Prostate gland (tissue), 2 donors: ENCODE measurements around the gene CTNNA3. TPM values are rescaled to one million over a fixed set of nuclear protein-coding genes. Genes with fewer than 3 reads are reported as not detected.

Source experiments
- DNase-seq: peaks from one replicate; pipeline ENCODE4 v3.0.0-alpha.2; 2019; ENCODE audit warnings: low spot score
- H3K27ac ChIP-seq, 2 donors: fragments of 200-600 bp; sonication (generic); 2 replicates each; pipeline ENCODE4 v1.5.1; 2017 to 2019
- H3K27me3 ChIP-seq: fragments of 200-600 bp; sonication (generic); replicated peaks from 2 replicates; pipeline ENCODE4 v1.5.1; 2019; ENCODE audit not compliant: insufficient read depth
- H3K36me3 ChIP-seq, 2 donors: fragments of 200-600 bp; sonication (generic); 1 replicate in 1 of 2; 2 replicates in 1 of 2; pipeline versions ENCODE4 v1.5.1 to v1.8.1; 2017 to 2019
- H3K4me1 ChIP-seq: fragments of 200-600 bp; sonication (generic); replicated peaks from 2 replicates; pipeline ENCODE4 v1.5.1; 2019
- H3K4me3 ChIP-seq, 2 donors: fragments of 200-600 bp; sonication (generic); 2 replicates each; pipeline ENCODE4 v1.5.1; 2017 to 2019
- H3K9me3 ChIP-seq: fragments of 200-600 bp; sonication (generic); 2 replicates; pipeline ENCODE4 v1.5.1; 2017
- CTCF ChIP-seq, 4 experiments: fragments of 200-600 bp in 2 of 4; fragments of 450-650 bp in 2 of 4; sonication (generic) in 2 of 4; IDR thresholded peaks; 1 replicate in 3 of 4; 2 replicates in 1 of 4; pipeline ENCODE4 v1.5.1; 2016 to 2019; ENCODE audit warnings: antibody characterized with exemption in 4 of 4, mild to moderate bottlenecking in 2 of 4, moderate library complexity in 2 of 4
- POLR2A ChIP-seq: fragments of 450-650 bp; IDR thresholded peaks from one replicate; pipeline ENCODE4 v1.6.1; 2016; ENCODE audit warnings: antibody characterized with exemption, mild to moderate bottlenecking
- POLR2AphosphoS5 ChIP-seq: sonication (generic); formaldehyde crosslinking; IDR thresholded peaks from one replicate; pipeline ENCODE4 v1.6.1; 2017; ENCODE audit warnings: antibody characterized with exemption
- WGBS: methylation state at CpG from one replicate; pipeline ENCODE4 v1.1.5; 2018; 5-methylcytosine and 5-hydroxymethylcytosine counted together
- intact Hi-C: fragments of 100-400 bp; cut with DNase I; formaldehyde crosslinking; loops from one replicate; pipeline ENCODE4 v1.14.2; 2022
- total RNA-seq, 2 donors: library from RNA; depleted of rRNA; stranded (reverse); fragments of >200 nt; gene quantifications; one replicate each; pipeline ENCODE4 v1.1.0, GENCODE V29; 2016

The CTNNA3 gene
- total RNA-seq, 2 donors from 2014 or later, result 0.27 to 7.2 TPM

GRCh38 chr10:67607472-67607871, 88.5 kb downstream of the CTNNA3 start:
- intact Hi-C loops, result no loop called here
- no peak overlapping the region for H3K27ac ChIP-seq
- no peaks in the 10 kb centered on the region for H3K27me3 ChIP-seq
- H3K9me3 ChIP-seq, result no peaks in the 10 kb centered on the region
- no peaks in the 10 kb centered on the region for H3K36me3 ChIP-seq
- TF ChIP-seq CTCF (IDR thresholded peaks at IDR 0.05), result no peak
- no peak for TF ChIP-seq POLR2A
- no peak for TF ChIP-seq POLR2AphosphoS5
- no peak for DNase-seq
- H3K4me3 ChIP-seq, result no peak overlapping the region
- WGBS, result 60% methylated on average over 1 of the region's 1 CpG
- H3K4me1 ChIP-seq, result no peaks in the 10 kb centered on the region

GRCh38 chr10:67606572-67606971, 89.4 kb downstream of the CTNNA3 start:
- H3K4me1 ChIP-seq, result no peaks in the 10 kb centered on the region
- no peak for TF ChIP-seq CTCF (IDR thresholded peaks at IDR 0.05)
- TF ChIP-seq POLR2AphosphoS5, result no peak
- TF ChIP-seq POLR2A, result no peak
- no peaks in the 10 kb centered on the region for H3K36me3 ChIP-seq
- no peak for DNase-seq
- no peaks in the 10 kb centered on the region for H3K27me3 ChIP-seq
- H3K9me3 ChIP-seq, result no peaks in the 10 kb centered on the region
- H3K27ac ChIP-seq, result no peak overlapping the region
- intact Hi-C loops, result no loop called here
- 56% methylated on average over 3 of the region's 3 CpGs for WGBS
- no peak overlapping the region for H3K4me3 ChIP-seq

- no peaks in the 10 kb centered on the region for H3K9me3 ChIP-seq
- no peak for TF ChIP-seq CTCF (IDR thresholded peaks at IDR 0.05)
- no peak for TF ChIP-seq POLR2AphosphoS5
- TF ChIP-seq POLR2A, result no peak
- DNase-seq, result no peak
- H3K27ac ChIP-seq, result no peak overlapping the region
- H3K4me3 ChIP-seq, result no peak overlapping the region
- H3K27me3 ChIP-seq, result no peaks in the 10 kb centered on the region
- H3K4me1 ChIP-seq, result no peaks in the 10 kb centered on the region
- intact Hi-C loops, result no loop called here
- 97% methylated on average over 3 of the region's 3 CpGs for WGBS
- no peaks in the 10 kb centered on the region for H3K36me3 ChIP-seq
Observed at GRCh38 chr10:67603701-67604100, 92.3 kb downstream of the CTNNA3 start.

GRCh38 chr10:67603086-67603485, 92.9 kb downstream of the CTNNA3 start:
- Histone ChIP-seq H3K27ac (no peak overlapping the region), H3K4me3 (no peak overlapping the region), H3K9me3 (no peaks in the 10 kb centered on the region), H3K36me3 (no peaks in the 10 kb centered on the region), H3K4me1 (no peaks in the 10 kb centered on the region), H3K27me3 (no peaks in the 10 kb centered on the region)
- no peak for DNase-seq
- intact Hi-C loops, result no loop called here
- no peak for TF ChIP-seq POLR2AphosphoS5
- no peak for TF ChIP-seq POLR2A
- no peak for TF ChIP-seq CTCF (IDR thresholded peaks at IDR 0.05)
- 86% methylated on average over 8 of the region's 8 CpGs for WGBS

DNA sequence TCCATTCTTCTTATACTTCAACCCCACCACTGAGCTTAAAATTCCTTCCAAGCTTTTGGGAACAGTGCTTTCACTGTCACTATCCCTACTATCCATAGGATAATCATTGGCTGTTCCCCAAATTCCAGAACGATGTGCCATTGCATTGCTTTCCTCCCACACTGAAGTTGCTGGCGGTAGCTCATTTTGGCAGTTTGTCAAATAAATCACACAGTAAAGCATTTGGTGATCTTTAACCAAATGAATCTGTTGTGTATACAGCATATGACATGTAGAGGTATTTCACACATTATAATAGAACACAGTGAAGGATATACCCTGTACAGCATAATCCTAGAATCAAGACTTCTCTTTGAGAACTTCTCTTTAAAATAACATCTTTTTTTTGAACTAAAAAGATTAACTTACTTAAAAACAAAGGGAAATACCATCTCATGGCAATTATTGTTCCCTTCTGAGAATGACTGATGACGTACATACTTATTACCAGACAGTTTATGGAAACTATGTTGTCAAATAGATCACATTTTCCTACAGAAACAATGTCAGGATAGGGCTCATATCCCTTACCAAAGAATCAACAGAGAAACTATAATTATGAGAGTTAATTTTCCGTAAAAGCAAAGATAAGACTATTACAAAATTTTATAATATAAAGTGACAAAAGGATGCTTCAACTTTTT, 93.6 kb downstream of the CTNNA3 start:
- Histone ChIP-seq H3K4me1 (no peaks in the 10 kb centered on the region), H3K9me3 (no peaks in the 10 kb centered on the region), H3K4me3 (no peak overlapping the region), H3K36me3 (no peaks in the 10 kb centered on the region), H3K27ac (no peak overlapping the region), H3K27me3 (no peaks in the 10 kb centered on the region)
- intact Hi-C loops, result no loop called here
- DNase-seq, result no peak
- 39% methylated on average over 4 of the region's 4 CpGs for WGBS
- TF ChIP-seq POLR2AphosphoS5 (no peak), POLR2A (no peak), CTCF (IDR thresholded peaks at IDR 0.05) (no peak)
